Testis (tissue), 2 donors: ENCODE data around the gene TBXAS1.

Source experiments
- POLR2A ChIP-seq: fragments of 450-650 bp; IDR thresholded peaks from one replicate; pipeline ENCODE4 v1.6.1; 2017; ENCODE audit warnings: antibody characterized with exemption, mild to moderate bottlenecking, moderate library complexity
- TF ChIP-seq, protein P1 (sequence below), 3 experiments: fragments of 450-650 bp in 2 of 3; fragments of 200-600 bp in 1 of 3; sonication (generic) in 1 of 3; IDR thresholded peaks; one replicate each; pipeline ENCODE4 v1.5.1; 2016 to 2019; ENCODE audit warnings: antibody characterized with exemption in 3 of 3, mild to moderate bottlenecking in 2 of 3, moderate library complexity in 1 of 3

DNA sequence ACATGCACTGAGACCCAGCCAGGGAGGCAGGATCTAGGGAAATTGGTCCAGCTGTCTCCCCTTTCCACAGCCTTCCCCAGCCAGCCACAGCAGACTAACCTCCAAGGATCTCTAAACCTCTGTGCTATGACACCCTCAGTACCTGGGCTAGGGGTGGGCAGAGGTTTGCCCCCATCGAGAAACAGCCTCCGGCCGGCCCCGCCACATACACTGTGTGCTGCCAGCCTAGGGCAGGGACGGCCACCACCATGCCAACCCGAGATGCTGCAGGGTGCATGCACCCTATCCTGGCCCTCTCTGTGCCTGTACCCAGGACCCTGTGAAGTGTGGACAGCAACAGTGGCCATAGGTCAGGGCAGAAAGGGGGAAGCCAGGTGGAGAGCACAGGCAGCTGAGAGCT, 175.6 kb downstream of the TBXAS1 start:
- TF ChIP-seq, protein P1, sequence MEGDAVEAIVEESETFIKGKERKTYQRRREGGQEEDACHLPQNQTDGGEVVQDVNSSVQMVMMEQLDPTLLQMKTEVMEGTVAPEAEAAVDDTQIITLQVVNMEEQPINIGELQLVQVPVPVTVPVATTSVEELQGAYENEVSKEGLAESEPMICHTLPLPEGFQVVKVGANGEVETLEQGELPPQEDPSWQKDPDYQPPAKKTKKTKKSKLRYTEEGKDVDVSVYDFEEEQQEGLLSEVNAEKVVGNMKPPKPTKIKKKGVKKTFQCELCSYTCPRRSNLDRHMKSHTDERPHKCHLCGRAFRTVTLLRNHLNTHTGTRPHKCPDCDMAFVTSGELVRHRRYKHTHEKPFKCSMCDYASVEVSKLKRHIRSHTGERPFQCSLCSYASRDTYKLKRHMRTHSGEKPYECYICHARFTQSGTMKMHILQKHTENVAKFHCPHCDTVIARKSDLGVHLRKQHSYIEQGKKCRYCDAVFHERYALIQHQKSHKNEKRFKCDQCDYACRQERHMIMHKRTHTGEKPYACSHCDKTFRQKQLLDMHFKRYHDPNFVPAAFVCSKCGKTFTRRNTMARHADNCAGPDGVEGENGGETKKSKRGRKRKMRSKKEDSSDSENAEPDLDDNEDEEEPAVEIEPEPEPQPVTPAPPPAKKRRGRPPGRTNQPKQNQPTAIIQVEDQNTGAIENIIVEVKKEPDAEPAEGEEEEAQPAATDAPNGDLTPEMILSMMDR (IDR thresholded peaks at IDR 0.05): no peak
- no peak for TF ChIP-seq POLR2A
